GM10266 (cell line): Measurements from ENCODE around the gene DOCK6.

Source experiments
- DNase-seq: peaks from one replicate; pipeline ENCODE4 v3.0.0; 2012; ENCODE audit errors: extremely low spot score
- TF ChIP-seq, protein P1 (sequence below): IDR thresholded peaks from 2 replicates; pipeline ENCODE4 v1.5.1; 2012; ENCODE audit warnings: mild to moderate bottlenecking, low read depth; ENCODE audit not compliant: control insufficient read depth, insufficient read depth; ENCODE audit errors: missing control alignments

DOCK6 gene

GRCh38 chr19:11254666-11255065 lies 7.7 kb downstream of the DOCK6 start:
- TF ChIP-seq, protein P1, sequence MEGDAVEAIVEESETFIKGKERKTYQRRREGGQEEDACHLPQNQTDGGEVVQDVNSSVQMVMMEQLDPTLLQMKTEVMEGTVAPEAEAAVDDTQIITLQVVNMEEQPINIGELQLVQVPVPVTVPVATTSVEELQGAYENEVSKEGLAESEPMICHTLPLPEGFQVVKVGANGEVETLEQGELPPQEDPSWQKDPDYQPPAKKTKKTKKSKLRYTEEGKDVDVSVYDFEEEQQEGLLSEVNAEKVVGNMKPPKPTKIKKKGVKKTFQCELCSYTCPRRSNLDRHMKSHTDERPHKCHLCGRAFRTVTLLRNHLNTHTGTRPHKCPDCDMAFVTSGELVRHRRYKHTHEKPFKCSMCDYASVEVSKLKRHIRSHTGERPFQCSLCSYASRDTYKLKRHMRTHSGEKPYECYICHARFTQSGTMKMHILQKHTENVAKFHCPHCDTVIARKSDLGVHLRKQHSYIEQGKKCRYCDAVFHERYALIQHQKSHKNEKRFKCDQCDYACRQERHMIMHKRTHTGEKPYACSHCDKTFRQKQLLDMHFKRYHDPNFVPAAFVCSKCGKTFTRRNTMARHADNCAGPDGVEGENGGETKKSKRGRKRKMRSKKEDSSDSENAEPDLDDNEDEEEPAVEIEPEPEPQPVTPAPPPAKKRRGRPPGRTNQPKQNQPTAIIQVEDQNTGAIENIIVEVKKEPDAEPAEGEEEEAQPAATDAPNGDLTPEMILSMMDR: peak; percentile 21

DNA sequence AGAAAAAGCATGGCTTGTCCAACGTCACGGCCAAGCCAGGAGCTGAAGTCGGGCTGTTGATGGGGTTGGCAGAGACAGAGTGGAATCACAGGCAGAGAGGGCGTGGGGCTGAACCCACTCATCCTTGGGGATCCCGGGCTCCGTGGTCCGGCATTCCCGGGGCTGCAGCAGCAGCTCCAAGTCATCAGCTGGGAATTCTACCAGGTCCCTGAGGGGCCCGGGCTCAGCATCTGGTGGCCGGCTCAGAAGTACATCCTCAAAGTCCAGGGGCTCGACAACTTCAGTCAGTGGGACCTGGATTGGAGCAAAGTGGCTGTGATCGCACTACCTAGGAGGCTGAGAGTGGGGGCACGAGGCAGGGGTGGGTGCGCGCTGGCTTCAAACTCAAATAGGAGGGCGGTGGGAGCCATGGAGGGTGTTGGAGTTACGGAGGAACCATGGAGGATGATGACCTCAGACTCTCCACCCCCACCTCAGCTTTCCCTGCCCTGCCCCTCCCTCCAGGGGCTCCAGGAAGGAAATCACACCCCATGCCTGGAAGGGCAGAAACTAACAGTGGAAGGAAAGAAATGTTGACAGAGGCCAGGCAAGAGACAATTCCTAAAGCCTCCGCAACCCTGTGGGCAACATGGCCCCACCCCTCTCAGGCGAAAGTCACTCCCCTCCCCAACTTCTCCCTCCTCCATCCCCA lies 9.5 kb downstream of the DOCK6 start:
- TF ChIP-seq, protein P1: no peak
- DNase-seq: no peak

More at GRCh38 chr19:11254666-11255065, 7.7 kb downstream of the DOCK6 start:
- DNase-seq: no peak

GRCh38 chr19:11251650-11252314 lies 10.5 kb downstream of the DOCK6 start:
- TF ChIP-seq, protein P1: no peak
- no peak for DNase-seq

DNA sequence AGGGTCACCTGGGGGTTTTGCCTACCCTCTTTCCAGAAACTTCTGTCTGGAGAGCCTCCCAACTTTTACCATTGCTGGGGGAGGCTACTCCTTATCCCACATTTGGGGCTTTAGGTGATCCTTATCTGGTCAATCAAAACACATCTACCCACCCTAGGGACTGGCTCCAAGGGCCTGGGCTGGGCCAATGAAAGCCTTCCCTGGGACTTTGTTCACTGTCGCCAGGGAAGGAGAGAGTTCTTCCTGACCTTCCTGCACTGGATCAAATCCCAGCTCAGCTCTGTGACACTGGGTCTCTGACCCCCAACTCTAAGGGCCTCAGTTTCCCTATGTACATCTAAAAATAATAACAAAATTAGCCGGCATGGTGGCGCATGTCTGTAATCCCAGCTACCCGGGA lies 11.1 kb downstream of the DOCK6 start:
- no peak for DNase-seq
- TF ChIP-seq, protein P1: no peak

- no peak for DNase-seq
- TF ChIP-seq, protein P1: no peak
These were observed 13.5 kb downstream of the DOCK6 start for GRCh38 chr19:11248852-11249251.

GRCh38 chr19:11247934-11248333 lies 14.4 kb downstream of the DOCK6 start:
- TF ChIP-seq, protein P1: no peak
- DNase-seq: no peak

GRCh38 chr19:11247391-11247790 lies 14.9 kb downstream of the DOCK6 start:
- TF ChIP-seq, protein P1: no peak
- DNase-seq: no peak
